ENCODE data around the gene HERPUD1.

The HERPUD1 gene

DNA sequence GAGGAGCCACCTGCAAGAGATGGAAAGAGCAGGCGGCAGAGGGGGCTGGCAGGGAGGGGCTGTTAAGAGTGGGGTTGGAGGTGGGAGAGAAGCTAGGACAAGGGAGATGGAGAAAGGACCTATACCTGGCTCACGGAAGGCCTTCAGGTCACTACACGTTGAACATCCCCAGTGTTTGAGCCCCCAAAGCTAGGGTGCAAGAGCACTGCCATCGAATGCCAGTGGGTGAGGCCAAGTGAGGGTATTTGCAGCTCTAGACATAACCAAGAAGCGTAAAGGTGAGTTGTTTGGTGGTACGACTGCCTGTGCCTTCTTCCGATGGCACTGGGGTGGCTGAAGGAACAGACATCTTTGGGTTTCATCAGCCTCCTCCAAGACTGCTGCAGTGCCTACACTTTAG, 17.0 kb upstream of the HERPUD1 start:
- Histone ChIP-seq H3K36me3 (ENCODE audit: insufficient read depth, low read length) (no peaks in the 10 kb centered on the region), H3K4me3 (no peak overlapping the region), H3K9ac (ENCODE audit: insufficient read length) (no peak overlapping the region), H3K27ac (no peak overlapping the region), H3K9me3 (ENCODE audit: low read depth, low read length) (no peaks in the 10 kb centered on the region)
- no peak for DNase-seq (ENCODE audit: low read depth, low spot score)
- TF ChIP-seq POLR2AphosphoS5 (IDR thresholded peaks at IDR 0.05; ENCODE audit: borderline replicate concordance, low read depth, low read length) (no peak), EZH2 (IDR thresholded peaks at IDR 0.05) (no peak), FOXP2 (optimal IDR thresholded peaks at IDR 0.05; ENCODE audit: control extremely low read depth, extremely low read length, insufficient read depth) (no peak)

GRCh38 chr16:56915336-56916119, 16.4 kb upstream of the HERPUD1 start:
- no peaks in the 10 kb centered on the region for H3K9me3 ChIP-seq (ENCODE audit: low read depth, low read length)
- no peak for DNase-seq (ENCODE audit: low read depth, low spot score)
- H3K4me3 ChIP-seq: no peak overlapping the region
- no peaks in the 10 kb centered on the region for H3K36me3 ChIP-seq (ENCODE audit: insufficient read depth, low read length)
- no peak overlapping the region for H3K27ac ChIP-seq
- TF ChIP-seq POLR2AphosphoS5 (IDR thresholded peaks at IDR 0.05; ENCODE audit: borderline replicate concordance, low read depth, low read length) (no peak), EZH2 (IDR thresholded peaks at IDR 0.05) (no peak)
- H3K9ac ChIP-seq (ENCODE audit: insufficient read length): no peak overlapping the region

DNA sequence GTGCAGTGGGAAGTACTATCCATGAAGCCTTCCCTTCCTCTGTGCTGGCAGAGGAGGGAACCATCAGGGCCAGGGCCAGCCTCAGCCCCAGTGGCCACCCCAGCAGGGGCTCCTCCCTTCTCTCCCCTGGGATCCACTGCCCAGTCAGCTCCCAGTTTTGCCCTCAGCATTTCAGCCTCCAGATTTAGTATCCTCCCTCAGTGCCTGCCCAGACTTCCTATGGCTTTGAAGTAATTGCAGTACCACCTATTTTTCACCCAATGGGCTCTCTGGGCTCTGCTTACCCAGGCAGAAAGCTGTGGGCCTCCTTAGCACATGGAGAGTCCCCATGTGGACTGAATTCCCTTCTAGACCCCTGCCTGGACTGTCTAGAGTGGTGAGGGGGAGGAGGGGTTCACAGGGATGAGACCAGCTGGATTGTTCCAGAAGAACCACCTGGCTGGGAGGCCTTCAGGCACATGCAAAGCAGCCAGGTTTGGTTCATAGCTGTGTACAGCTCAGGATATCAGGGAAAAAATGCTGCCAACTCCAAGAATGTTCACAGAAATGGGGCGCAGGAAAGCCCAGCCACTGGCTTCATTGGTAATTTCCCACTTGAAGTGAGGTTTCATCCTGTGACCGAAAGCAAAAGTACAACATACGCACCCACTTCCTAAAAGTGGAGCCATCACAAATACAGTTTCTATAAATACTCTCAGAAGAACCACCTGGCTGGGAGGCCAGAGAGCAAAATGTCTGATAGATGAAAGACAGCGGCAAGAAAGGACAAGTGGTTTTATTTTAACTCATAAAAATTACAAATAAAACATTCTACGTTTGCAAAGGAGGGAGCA, 15.2 kb upstream of the HERPUD1 start:
- no peak for TF ChIP-seq EZH2 (IDR thresholded peaks at IDR 0.05)
- no peak for TF ChIP-seq FOXP2 (optimal IDR thresholded peaks at IDR 0.05; ENCODE audit: control extremely low read depth, extremely low read length, insufficient read depth)
- no peak for TF ChIP-seq POLR2AphosphoS5 (IDR thresholded peaks at IDR 0.05; ENCODE audit: borderline replicate concordance, low read depth, low read length)
- Histone ChIP-seq H3K36me3 (ENCODE audit: insufficient read depth, low read length) (no peaks in the 10 kb centered on the region), H3K9ac (ENCODE audit: insufficient read length) (no peak overlapping the region), H3K9me3 (ENCODE audit: low read depth, low read length) (no peaks in the 10 kb centered on the region), H3K4me3 (no peak overlapping the region), H3K27ac (no peak overlapping the region)
- no peak for DNase-seq (ENCODE audit: low read depth, low spot score)

DNA sequence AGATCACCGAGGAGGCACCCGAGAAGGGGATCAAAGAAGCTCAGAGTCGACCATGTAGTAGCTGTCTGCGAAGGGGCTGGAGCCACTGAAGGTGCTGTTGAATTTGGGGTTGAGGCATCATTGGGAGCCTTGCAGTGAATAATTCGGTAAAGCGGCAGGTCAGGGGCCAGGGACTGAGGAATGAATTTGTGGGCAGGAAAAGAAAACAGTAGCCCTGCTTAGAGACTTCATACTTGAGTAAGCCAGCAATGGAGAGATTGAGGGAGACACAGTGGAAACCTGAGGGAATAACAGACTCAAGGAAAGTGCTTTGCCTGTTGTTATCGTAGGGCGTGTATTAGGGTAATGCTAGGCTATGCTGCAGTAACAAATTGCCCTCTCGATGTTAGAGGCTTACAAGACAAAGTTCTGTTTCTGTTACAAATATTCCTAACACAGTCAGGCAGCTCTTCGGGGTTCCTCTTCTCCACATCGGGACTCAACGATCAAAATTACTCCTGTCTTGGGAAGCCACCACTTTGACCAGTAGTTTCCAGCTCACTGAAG, 13.4 kb upstream of the HERPUD1 start:
- Histone ChIP-seq H3K9ac (ENCODE audit: insufficient read length) (no peak overlapping the region), H3K9me3 (ENCODE audit: low read depth, low read length) (no peaks in the 10 kb centered on the region), H3K4me3 (no peak overlapping the region), H3K36me3 (ENCODE audit: insufficient read depth, low read length) (no peaks in the 10 kb centered on the region), H3K27ac (no peak overlapping the region)
- TF ChIP-seq FOXP2 (optimal IDR thresholded peaks at IDR 0.05; ENCODE audit: control extremely low read depth, extremely low read length, insufficient read depth) (no peak), POLR2AphosphoS5 (IDR thresholded peaks at IDR 0.05; ENCODE audit: borderline replicate concordance, low read depth, low read length) (no peak), EZH2 (IDR thresholded peaks at IDR 0.05) (no peak)
- no peak for DNase-seq (ENCODE audit: low read depth, low spot score)

- no peak for TF ChIP-seq POLR2AphosphoS5 (IDR thresholded peaks at IDR 0.05; ENCODE audit: borderline replicate concordance, low read depth, low read length)
- no peak for TF ChIP-seq EZH2 (IDR thresholded peaks at IDR 0.05)
- TF ChIP-seq FOXP2 (optimal IDR thresholded peaks at IDR 0.05; ENCODE audit: control extremely low read depth, extremely low read length, insufficient read depth): no peak
- no peak overlapping the region for H3K4me3 ChIP-seq
- DNase-seq (ENCODE audit: low read depth, low spot score): no peak
Measured at GRCh38 chr16:56919099-56919800, 12.7 kb upstream of the HERPUD1 start.

DNA sequence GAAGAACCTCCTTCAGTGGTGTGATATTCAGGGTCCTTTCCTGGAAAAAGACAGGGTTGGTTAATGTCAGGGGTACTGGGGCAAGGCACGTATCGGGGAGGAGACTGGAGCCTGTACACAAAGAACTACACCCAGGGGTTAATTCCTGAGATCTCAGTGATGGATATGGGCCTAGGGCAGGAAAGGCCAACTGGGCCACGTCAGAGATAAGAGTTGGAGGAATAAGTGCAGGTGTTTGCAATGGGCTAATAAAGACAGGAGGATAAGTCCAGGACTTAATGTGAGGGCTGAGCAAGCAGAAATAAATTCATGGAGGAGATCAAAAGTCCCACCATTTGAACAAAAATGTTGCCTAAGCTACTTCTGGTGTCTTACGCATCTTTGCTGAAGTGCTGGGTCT, 10.4 kb upstream of the HERPUD1 start:
- Histone ChIP-seq H3K4me3 (no peak overlapping the region), H3K27ac (no peak overlapping the region), H3K36me3 (ENCODE audit: insufficient read depth, low read length) (no peaks in the 10 kb centered on the region), H3K9me3 (ENCODE audit: low read depth, low read length) (no peaks in the 10 kb centered on the region), H3K9ac (ENCODE audit: insufficient read length) (no peak overlapping the region)
- no peak for DNase-seq (ENCODE audit: low read depth, low spot score)
- TF ChIP-seq POLR2AphosphoS5 (IDR thresholded peaks at IDR 0.05; ENCODE audit: borderline replicate concordance, low read depth, low read length): no peak
- no peak for TF ChIP-seq EZH2 (IDR thresholded peaks at IDR 0.05)
- no peak for TF ChIP-seq FOXP2 (optimal IDR thresholded peaks at IDR 0.05; ENCODE audit: control extremely low read depth, extremely low read length, insufficient read depth)

More at GRCh38 chr16:56919099-56919800, 12.7 kb upstream of the HERPUD1 start:
- no peak overlapping the region for H3K9ac ChIP-seq (ENCODE audit: insufficient read length)
- no peaks in the 10 kb centered on the region for H3K9me3 ChIP-seq (ENCODE audit: low read depth, low read length)
- H3K36me3 ChIP-seq (ENCODE audit: insufficient read depth, low read length): no peaks in the 10 kb centered on the region
- no peak overlapping the region for H3K27ac ChIP-seq

DNA sequence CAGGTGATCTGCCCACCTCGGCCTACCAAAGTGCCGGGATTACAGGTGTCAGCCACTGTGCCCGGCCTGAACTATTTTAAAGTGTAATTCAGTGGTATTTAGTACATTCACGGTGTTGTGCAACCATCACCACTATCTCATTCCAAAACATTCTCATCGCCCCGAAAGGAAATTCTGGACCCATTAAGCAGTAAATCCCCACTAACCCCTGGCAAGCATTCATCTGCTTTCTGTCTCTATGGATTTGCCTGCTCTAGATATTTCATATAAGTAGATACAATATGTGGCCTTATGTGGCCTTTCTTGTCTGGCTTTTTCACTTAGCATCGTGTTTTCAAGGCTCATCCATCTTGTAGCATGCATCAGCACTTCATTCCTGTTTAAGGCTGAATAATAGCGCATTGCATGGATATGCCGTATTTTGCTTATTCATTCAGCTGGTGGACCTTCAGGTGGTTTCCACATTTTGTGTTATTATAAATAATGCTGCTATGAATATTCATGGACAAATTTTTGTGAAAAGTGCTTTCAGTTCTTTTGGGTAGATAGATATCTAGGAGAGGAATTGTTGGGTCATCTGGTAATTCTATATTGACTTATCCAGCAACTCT, 8.4 kb upstream of the HERPUD1 start:
- H3K36me3 ChIP-seq (ENCODE audit: insufficient read depth, low read length): no peaks in the 10 kb centered on the region

More for the DNA sequence above, 8.4 kb upstream of the HERPUD1 start:
- TF ChIP-seq EZH2 (IDR thresholded peaks at IDR 0.05): no peak
- no peak for TF ChIP-seq FOXP2 (optimal IDR thresholded peaks at IDR 0.05; ENCODE audit: control extremely low read depth, extremely low read length, insufficient read depth)
- TF ChIP-seq POLR2AphosphoS5 (IDR thresholded peaks at IDR 0.05; ENCODE audit: borderline replicate concordance, low read depth, low read length): no peak
- H3K4me3 ChIP-seq: no peak overlapping the region
- DNase-seq (ENCODE audit: low read depth, low spot score): no peak
- H3K9ac ChIP-seq (ENCODE audit: insufficient read length): no peak overlapping the region
- H3K9me3 ChIP-seq (ENCODE audit: low read depth, low read length): no peaks in the 10 kb centered on the region
- no peak overlapping the region for H3K27ac ChIP-seq

All from SK-N-MC (cell line).